ENCODE measurements around the gene MRPS31. TPM values are rescaled to one million over a fixed set of nuclear protein-coding genes. Genes with fewer than 3 reads are reported as not detected.
A peak's percentile ranks its signal among the peaks of the same experiment; 100 is the strongest.

Gene MRPS31
- polyA plus RNA-seq, 1 experiment, result 22.8 TPM

- CTCF ChIA-PET, result interaction anchor here (0.8 to 2.9 kb wide), 12 partner anchors 8 to 1122 kb away, joined by 3 to 13 read pairs (median 4); partner anchors contain the start of gene SLC25A15
- POLR2A ChIA-PET, result no interaction called here
Measured at GRCh38 chr13:40813667-40814454, 42.9 kb upstream of the MRPS31 start.

DNA sequence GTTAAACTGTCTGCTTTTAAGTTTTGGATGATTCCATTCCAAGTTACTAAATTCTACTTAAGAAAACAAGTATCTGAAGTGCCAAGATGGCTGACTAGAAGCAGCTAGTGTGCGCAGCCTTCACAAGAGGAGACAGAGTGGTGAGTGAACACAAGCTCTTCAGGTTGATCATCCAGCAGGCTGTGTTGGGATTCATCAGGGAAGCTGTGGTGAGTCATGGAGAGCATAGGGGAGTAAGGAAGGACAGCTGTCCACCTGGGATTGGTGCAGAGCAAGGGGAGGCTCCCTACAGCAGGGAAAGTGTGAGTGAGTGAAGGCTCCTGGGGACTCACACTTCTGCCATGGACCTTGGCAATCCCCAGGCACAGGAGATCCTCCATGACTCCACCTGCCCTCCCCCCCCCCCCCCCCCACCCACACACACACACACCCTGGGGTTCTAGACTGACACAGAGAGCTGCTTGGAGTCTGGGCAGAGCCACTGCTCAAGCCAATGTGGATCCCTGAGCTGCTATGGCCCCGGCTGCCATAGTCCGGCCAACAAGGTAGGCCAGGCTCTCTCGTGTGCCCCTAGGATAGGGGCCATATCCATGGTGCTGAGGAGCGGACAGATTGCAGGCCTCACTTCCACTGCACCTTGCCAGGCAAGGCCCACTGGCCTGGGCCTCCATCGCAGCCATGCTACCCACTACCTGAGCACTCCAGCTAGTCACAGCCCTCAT is 41.9 kb upstream of the MRPS31 start:
- ChIA-PET CTCF (interaction anchor here (2.9 kb wide), 1 partner anchor 35 kb away, joined by 13 read pairs; no protein-coding TSS in a partner anchor), POLR2A (interaction anchor here (0.5 kb wide), 1 partner anchor 86 kb away, joined by 6 read pairs; no protein-coding TSS in a partner anchor)
- DNase-seq (ENCODE audit: low read depth, low spot score), result peak; percentile 16
- peak overlapping the region; percentile 21 for H3K27ac ChIP-seq (ENCODE audit: low read depth, low read length)
- no peaks in the 10 kb centered on the region; the same call in 1 of the 2 replicates for H3K9me3 ChIP-seq (ENCODE audit: control insufficient read depth, insufficient read depth, low read length)
- H3K4me3 ChIP-seq (ENCODE audit: low read depth, low read length), result no peak overlapping the region
- TF ChIP-seq CTCF (IDR thresholded peaks at IDR 0.05; ENCODE audit: low read depth, low read length), result no peak
- H3K27me3 ChIP-seq (ENCODE audit: control insufficient read depth, insufficient read depth, low read length), result no peaks in the 10 kb centered on the region

More at GRCh38 chr13:40813667-40814454, 42.9 kb upstream of the MRPS31 start:
- Histone ChIP-seq H3K4me3 (ENCODE audit: low read depth, low read length) (no peak overlapping the region), H3K27me3 (ENCODE audit: control insufficient read depth, insufficient read depth, low read length) (no peaks in the 10 kb centered on the region), H3K9me3 (ENCODE audit: control insufficient read depth, insufficient read depth, low read length) (no peaks in the 10 kb centered on the region; the same call in 1 of the 2 replicates), H3K27ac (ENCODE audit: low read depth, low read length) (no peak overlapping the region)
- peak; percentile 52 for TF ChIP-seq CTCF (IDR thresholded peaks at IDR 0.05; ENCODE audit: low read depth, low read length)
- no peak for DNase-seq (ENCODE audit: low read depth, low spot score)

DNA sequence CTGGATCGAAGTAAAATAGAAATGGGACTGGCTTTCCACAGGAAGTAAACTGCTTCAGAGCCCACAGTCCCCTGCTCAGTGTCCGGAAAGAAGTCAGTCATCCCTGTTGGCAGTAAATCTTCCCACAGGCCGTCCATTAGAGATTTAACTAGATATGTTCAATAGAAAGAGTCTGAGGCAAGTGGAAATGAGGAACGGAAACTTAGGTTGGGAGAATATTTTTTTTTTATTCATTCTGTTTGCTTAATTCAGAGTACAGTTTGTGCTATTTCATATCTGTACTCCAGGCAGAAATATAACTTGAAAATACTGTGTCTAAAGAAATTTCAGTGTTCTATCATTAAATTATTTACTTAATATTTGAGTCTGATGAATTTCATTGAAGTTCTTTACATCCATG is 41.1 kb upstream of the MRPS31 start:
- ChIA-PET CTCF (interaction anchor here (0.5 kb wide), 1 partner anchor 241 kb away, joined by 3 read pairs; no protein-coding TSS in a partner anchor), POLR2A (no interaction called here)
- H3K27ac ChIP-seq (ENCODE audit: low read depth, low read length), result no peak overlapping the region
- no peaks in the 10 kb centered on the region; the same call in 1 of the 2 replicates for H3K9me3 ChIP-seq (ENCODE audit: control insufficient read depth, insufficient read depth, low read length)
- H3K27me3 ChIP-seq (ENCODE audit: control insufficient read depth, insufficient read depth, low read length), result no peaks in the 10 kb centered on the region
- TF ChIP-seq CTCF (IDR thresholded peaks at IDR 0.05; ENCODE audit: low read depth, low read length), result no peak
- no peak overlapping the region for H3K4me3 ChIP-seq (ENCODE audit: low read depth, low read length)
- DNase-seq (ENCODE audit: low read depth, low spot score), result no peak

DNA sequence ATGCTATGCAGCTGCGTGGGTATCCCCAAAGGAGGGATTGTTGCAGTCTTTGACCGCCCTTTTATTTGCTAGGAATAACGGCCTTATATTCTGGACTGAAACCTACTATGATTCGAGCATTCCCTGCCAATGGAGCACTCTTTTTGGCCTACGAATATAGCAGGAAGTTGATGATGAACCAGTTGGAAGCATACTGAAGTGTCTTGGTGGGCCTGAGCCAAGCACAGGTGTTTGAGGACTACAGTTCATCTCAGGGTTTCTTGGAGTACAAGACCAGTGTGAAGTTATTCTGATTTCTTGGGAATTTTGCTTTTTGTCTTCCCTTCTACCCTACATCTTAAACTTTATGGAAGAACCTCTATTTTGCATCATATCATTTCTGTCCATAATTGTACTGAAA is 38.5 kb upstream of the MRPS31 start:
- DNase-seq (ENCODE audit: low read depth, low spot score), result no peak
- no peak for TF ChIP-seq CTCF (IDR thresholded peaks at IDR 0.05; ENCODE audit: low read depth, low read length)
- no peak overlapping the region for H3K4me3 ChIP-seq (ENCODE audit: low read depth, low read length)
- ChIA-PET POLR2A (no interaction called here), CTCF (no interaction called here)
- H3K27me3 ChIP-seq (ENCODE audit: control insufficient read depth, insufficient read depth, low read length), result no peaks in the 10 kb centered on the region
- H3K27ac ChIP-seq (ENCODE audit: low read depth, low read length), result no peak overlapping the region
- no peaks in the 10 kb centered on the region; the same call in 1 of the 2 replicates for H3K9me3 ChIP-seq (ENCODE audit: control insufficient read depth, insufficient read depth, low read length)

Data from AG04450 (cell line).